C4-2B (cell line): ENCODE results near the gene KCNK6.

ENCODE experiments used
- H3K27ac ChIP-seq: fragments of 450-650 bp; 2 replicates; pipeline ENCODE4 v1.5.1; 2017
- ZFX ChIP-seq: fragments of 450-650 bp; IDR thresholded peaks from 2 replicates; pipeline ENCODE4 v1.6.1; 2017
- TF ChIP-seq, protein P1 (sequence below): fragments of 450-650 bp; conservative IDR thresholded peaks from 2 replicates; pipeline ENCODE4 v1.5.1; 2017; ENCODE audit warnings: mild to moderate bottlenecking

KCNK6 gene

GRCh38 chr19:38285567-38285966 lies 34.1 kb upstream of the KCNK6 start:
- no peak for TF ChIP-seq ZFX
- TF ChIP-seq, protein P1, sequence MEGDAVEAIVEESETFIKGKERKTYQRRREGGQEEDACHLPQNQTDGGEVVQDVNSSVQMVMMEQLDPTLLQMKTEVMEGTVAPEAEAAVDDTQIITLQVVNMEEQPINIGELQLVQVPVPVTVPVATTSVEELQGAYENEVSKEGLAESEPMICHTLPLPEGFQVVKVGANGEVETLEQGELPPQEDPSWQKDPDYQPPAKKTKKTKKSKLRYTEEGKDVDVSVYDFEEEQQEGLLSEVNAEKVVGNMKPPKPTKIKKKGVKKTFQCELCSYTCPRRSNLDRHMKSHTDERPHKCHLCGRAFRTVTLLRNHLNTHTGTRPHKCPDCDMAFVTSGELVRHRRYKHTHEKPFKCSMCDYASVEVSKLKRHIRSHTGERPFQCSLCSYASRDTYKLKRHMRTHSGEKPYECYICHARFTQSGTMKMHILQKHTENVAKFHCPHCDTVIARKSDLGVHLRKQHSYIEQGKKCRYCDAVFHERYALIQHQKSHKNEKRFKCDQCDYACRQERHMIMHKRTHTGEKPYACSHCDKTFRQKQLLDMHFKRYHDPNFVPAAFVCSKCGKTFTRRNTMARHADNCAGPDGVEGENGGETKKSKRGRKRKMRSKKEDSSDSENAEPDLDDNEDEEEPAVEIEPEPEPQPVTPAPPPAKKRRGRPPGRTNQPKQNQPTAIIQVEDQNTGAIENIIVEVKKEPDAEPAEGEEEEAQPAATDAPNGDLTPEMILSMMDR: no peak
- no peak overlapping the region for H3K27ac ChIP-seq

- H3K27ac ChIP-seq: no peak overlapping the region
- no peak for TF ChIP-seq ZFX
- TF ChIP-seq, protein P1: no peak
These were observed 32.0 kb upstream of the KCNK6 start for GRCh38 chr19:38287604-38288003.

DNA sequence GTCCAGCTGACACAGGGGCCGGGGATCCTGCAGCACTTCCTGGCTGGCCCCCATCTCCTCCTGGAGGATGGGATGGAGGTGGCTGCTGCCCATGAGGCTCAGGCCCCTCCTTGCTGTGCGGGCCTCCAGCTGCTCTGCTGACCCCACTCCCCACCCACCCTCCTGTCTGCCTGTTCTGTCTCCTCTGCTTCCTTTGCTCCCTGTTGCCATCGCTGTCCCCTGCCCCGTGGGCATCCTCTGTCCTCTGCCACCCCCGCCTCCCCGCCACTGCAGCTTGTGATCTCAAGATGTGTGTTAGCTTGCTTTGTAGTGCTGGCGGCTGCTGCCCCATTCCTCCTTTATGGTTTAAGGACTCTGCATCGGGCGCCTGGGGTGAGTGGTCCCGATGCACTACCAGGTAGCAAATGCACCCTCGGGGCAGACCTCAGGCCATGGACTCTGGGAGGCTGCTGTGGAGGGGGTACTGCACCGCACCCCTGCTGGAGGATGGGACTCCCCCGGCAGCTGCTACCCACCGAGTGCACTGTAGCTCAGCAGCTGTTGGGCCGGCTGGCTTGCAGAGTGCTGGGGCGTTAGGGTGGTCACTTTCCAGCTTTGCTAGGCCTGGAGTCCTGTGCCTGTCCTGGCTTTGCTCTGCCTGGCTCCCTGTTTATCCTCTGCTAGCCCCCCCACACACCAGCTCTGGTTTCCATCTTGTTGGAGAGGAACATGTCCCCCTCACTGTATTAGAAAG lies 31.4 kb upstream of the KCNK6 start:
- TF ChIP-seq, protein P1: no peak
- TF ChIP-seq ZFX: no peak
- H3K27ac ChIP-seq: peak overlapping the region; percentile 5; the same call in 1 of the 2 replicates

DNA sequence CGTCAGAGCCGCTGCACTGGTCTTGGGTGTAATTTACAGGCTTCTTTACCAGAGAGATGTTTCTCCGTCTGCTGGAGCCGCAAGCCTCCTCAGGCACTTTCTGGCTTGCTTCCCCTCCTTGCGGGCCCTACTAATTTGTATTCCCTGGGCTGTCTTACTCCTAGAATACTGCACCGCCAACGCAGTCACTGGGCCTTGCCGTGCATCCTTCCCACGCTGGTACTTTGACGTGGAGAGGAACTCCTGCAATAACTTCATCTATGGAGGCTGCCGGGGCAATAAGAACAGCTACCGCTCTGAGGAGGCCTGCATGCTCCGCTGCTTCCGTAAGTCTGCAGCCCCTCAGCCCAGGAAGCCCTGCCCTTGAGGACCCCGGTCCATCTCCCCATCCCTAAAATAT lies 29.7 kb upstream of the KCNK6 start:
- peak overlapping the region; percentile 81 for H3K27ac ChIP-seq
- TF ChIP-seq, protein P1: no peak
- TF ChIP-seq ZFX: no peak

DNA sequence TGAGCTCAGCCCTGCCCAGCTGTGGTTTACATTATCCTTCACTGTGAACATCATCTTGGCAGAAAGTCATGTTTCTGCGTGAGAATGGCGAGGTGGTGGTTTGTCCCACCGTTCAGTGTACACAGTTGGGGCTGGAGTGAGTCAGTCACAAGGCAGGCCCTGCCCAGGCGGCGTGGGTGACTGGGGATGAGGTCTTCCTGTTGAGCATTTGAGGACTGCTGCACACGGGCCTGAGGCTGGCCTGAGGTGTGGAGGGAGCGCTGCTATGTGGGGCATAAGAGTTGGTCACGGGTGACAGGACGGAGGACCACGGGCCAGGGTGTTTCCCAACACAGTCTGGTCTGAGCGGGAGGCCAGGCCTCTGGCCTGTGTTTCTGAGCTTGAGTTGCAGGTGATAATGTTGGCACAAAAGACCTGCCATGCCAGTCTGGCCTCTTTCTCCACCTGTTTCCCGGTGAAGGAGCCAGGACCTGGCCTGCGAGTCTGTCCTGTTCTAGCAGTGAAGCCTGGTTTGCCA lies 29.0 kb upstream of the KCNK6 start:
- TF ChIP-seq, protein P1: no peak
- peak; percentile 92; the same call in 1 of the 2 replicates for TF ChIP-seq ZFX
- H3K27ac ChIP-seq: peak overlapping the region; percentile 81

DNA sequence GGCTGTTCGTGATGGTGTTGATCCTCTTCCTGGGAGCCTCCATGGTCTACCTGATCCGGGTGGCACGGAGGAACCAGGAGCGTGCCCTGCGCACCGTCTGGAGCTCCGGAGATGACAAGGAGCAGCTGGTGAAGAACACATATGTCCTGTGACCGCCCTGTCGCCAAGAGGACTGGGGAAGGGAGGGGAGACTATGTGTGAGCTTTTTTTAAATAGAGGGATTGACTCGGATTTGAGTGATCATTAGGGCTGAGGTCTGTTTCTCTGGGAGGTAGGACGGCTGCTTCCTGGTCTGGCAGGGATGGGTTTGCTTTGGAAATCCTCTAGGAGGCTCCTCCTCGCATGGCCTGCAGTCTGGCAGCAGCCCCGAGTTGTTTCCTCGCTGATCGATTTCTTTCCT lies 27.8 kb upstream of the KCNK6 start:
- TF ChIP-seq, protein P1: no peak
- no peak for TF ChIP-seq ZFX
- peak overlapping the region; percentile 81 for H3K27ac ChIP-seq

- TF ChIP-seq, protein P1: no peak
- no peak overlapping the region for H3K27ac ChIP-seq
These were observed 26.4 kb upstream of the KCNK6 start for GRCh38 chr19:38293281-38293680.
